ENCODE results near the gene ZNHIT3. TPM values are rescaled to one million over a fixed set of nuclear protein-coding genes. Genes with fewer than 3 reads are reported as not detected.
"Not testable (repeated sequence)": the region's sequence is repeated elsewhere in the genome, so short reads cannot be mapped to it uniquely, and the experiment has no call there.

The ZNHIT3 gene
- total RNA-seq, 3 donors from 2014 or later = 46.7 to 59.0 (median 50.8) TPM

GRCh38 chr17:36469733-36470132, 16.7 kb upstream of the ZNHIT3 start:
- H3K27me3 Mint-ChIP-seq (ENCODE audit: low read depth) = peaks cover 44% of the 10 kb centered on the region
- DNase-seq (no peak), ATAC-seq (no peak)
- no peak overlapping the region for H3K4me3 Mint-ChIP-seq
- no peaks in the 10 kb centered on the region for H3K36me3 Mint-ChIP-seq (ENCODE audit: insufficient read depth)
- no peaks in the 10 kb centered on the region for H3K4me1 Mint-ChIP-seq (ENCODE audit: low read depth)
- H3K9me3 Mint-ChIP-seq = no peaks in the 10 kb centered on the region

- Mint-ChIP-seq H3K36me3 (ENCODE audit: insufficient read depth) (no peaks in the 10 kb centered on the region), H3K4me3 (no peak overlapping the region), H3K27me3 (ENCODE audit: low read depth) (peaks cover 43% of the 10 kb centered on the region), H3K9me3 (no peaks in the 10 kb centered on the region), H3K4me1 (ENCODE audit: low read depth) (no peaks in the 10 kb centered on the region)
- DNase-seq (no peak), ATAC-seq (no peak)
Observed at GRCh38 chr17:36470499-36470898, 16.0 kb upstream of the ZNHIT3 start.

- Mint-ChIP-seq H3K9me3 (no peaks in the 10 kb centered on the region), H3K27me3 (ENCODE audit: low read depth) (peaks cover 33% of the 10 kb centered on the region), H3K4me3 (no peak overlapping the region), H3K4me1 (ENCODE audit: low read depth) (no peaks in the 10 kb centered on the region), H3K36me3 (ENCODE audit: insufficient read depth) (no peaks in the 10 kb centered on the region)
- no peak for DNase-seq
- no peak for ATAC-seq
Observed at GRCh38 chr17:36474571-36474970, 11.9 kb upstream of the ZNHIT3 start.

- no peaks in the 10 kb centered on the region for H3K36me3 Mint-ChIP-seq (ENCODE audit: insufficient read depth)
- H3K9me3 Mint-ChIP-seq = no peaks in the 10 kb centered on the region
- ATAC-seq = no peak
- peaks cover 37% of the 10 kb centered on the region for H3K27me3 Mint-ChIP-seq (ENCODE audit: low read depth)
- no peak overlapping the region for H3K4me3 Mint-ChIP-seq
- H3K4me1 Mint-ChIP-seq (ENCODE audit: low read depth) = no peaks in the 10 kb centered on the region
- no peak for DNase-seq
Observed at GRCh38 chr17:36475346-36475970, 11.0 kb upstream of the ZNHIT3 start.

GRCh38 chr17:36481829-36482228, 4.7 kb upstream of the ZNHIT3 start:
- Mint-ChIP-seq H3K36me3 (ENCODE audit: insufficient read depth) (no peaks in the 10 kb centered on the region), H3K4me1 (ENCODE audit: low read depth) (peaks cover 18% of the 10 kb centered on the region), H3K27me3 (ENCODE audit: low read depth) (peaks cover 28% of the 10 kb centered on the region), H3K4me3 (no peak overlapping the region), H3K9me3 (no peaks in the 10 kb centered on the region)
- ATAC-seq (no peak), DNase-seq (no peak)

GRCh38 chr17:36482611-36483504, 3.6 kb upstream of the ZNHIT3 start:
- Mint-ChIP-seq H3K9me3 (no peaks in the 10 kb centered on the region), H3K4me1 (ENCODE audit: low read depth) (peaks cover 24% of the 10 kb centered on the region), H3K27me3 (ENCODE audit: low read depth) (peaks cover 25% of the 10 kb centered on the region), H3K36me3 (ENCODE audit: insufficient read depth) (no peaks in the 10 kb centered on the region), H3K4me3 (peak overlapping the region; percentile 49)
- peak; percentile 78 for DNase-seq
- peak; percentile 70 for ATAC-seq

- Mint-ChIP-seq H3K4me1 (ENCODE audit: low read depth) (peaks cover 29% of the 10 kb centered on the region), H3K4me3 (peak overlapping the region; percentile 16), H3K27me3 (ENCODE audit: low read depth) (peaks cover 25% of the 10 kb centered on the region)
- H3K36me3 Mint-ChIP-seq (ENCODE audit: insufficient read depth); DNase-seq; ATAC-seq; H3K9me3 Mint-ChIP-seq: not testable (repeated sequence)
Observed at GRCh38 chr17:36484021-36484420, 2.5 kb upstream of the ZNHIT3 start.

- peaks cover 9% of the 10 kb centered on the region for H3K36me3 Mint-ChIP-seq (ENCODE audit: insufficient read depth)
- DNase-seq (no peak), ATAC-seq (no peak)
- peak overlapping the region; percentile 53 for H3K4me3 Mint-ChIP-seq
- peaks cover 38% of the 10 kb centered on the region for H3K4me1 Mint-ChIP-seq (ENCODE audit: low read depth)
- no peaks in the 10 kb centered on the region for H3K9me3 Mint-ChIP-seq
- H3K27me3 Mint-ChIP-seq (ENCODE audit: low read depth) = peaks cover 21% of the 10 kb centered on the region
Observed at GRCh38 chr17:36485027-36485426, 1.5 kb upstream of the ZNHIT3 start.

- Mint-ChIP-seq H3K4me3 (peak overlapping the region; percentile 99), H3K4me1 (ENCODE audit: low read depth) (peaks cover 42% of the 10 kb centered on the region), H3K9me3 (no peaks in the 10 kb centered on the region), H3K36me3 (ENCODE audit: insufficient read depth) (peaks cover 12% of the 10 kb centered on the region), H3K27me3 (ENCODE audit: low read depth) (peaks cover 18% of the 10 kb centered on the region)
- ATAC-seq (no peak), DNase-seq (no peak)
Observed at GRCh38 chr17:36485805-36486203, 677 bp upstream of the ZNHIT3 start.

GRCh38 chr17:36493956-36494355, 7.5 kb downstream of the ZNHIT3 start:
- no peak for ATAC-seq
- no peak for DNase-seq
- H3K27me3 Mint-ChIP-seq (ENCODE audit: low read depth) = no peaks in the 10 kb centered on the region
- peaks cover 45% of the 10 kb centered on the region for H3K36me3 Mint-ChIP-seq (ENCODE audit: insufficient read depth)
- no peaks in the 10 kb centered on the region for H3K9me3 Mint-ChIP-seq
- peaks cover 25% of the 10 kb centered on the region for H3K4me1 Mint-ChIP-seq (ENCODE audit: low read depth)
- H3K4me3 Mint-ChIP-seq = no peak overlapping the region

- H3K36me3 Mint-ChIP-seq (ENCODE audit: insufficient read depth) = peaks cover 41% of the 10 kb centered on the region
- H3K4me1 Mint-ChIP-seq (ENCODE audit: low read depth) = peaks cover 19% of the 10 kb centered on the region
- no peak for DNase-seq
- ATAC-seq = no peak
- no peaks in the 10 kb centered on the region for H3K9me3 Mint-ChIP-seq
- H3K27me3 Mint-ChIP-seq (ENCODE audit: low read depth) = no peaks in the 10 kb centered on the region
- H3K4me3 Mint-ChIP-seq = no peak overlapping the region
Observed at GRCh38 chr17:36494674-36495073, 8.2 kb downstream of the ZNHIT3 start.

GRCh38 chr17:36495076-36495578, 8.6 kb downstream of the ZNHIT3 start:
- ATAC-seq = no peak
- DNase-seq = no peak
- Mint-ChIP-seq H3K4me3 (no peak overlapping the region), H3K36me3 (ENCODE audit: insufficient read depth) (peaks cover 38% of the 10 kb centered on the region), H3K27me3 (ENCODE audit: low read depth) (no peaks in the 10 kb centered on the region), H3K9me3 (no peaks in the 10 kb centered on the region), H3K4me1 (ENCODE audit: low read depth) (peaks cover 15% of the 10 kb centered on the region)

GRCh38 chr17:36496018-36496789, 9.7 kb downstream of the ZNHIT3 start:
- Mint-ChIP-seq H3K4me1 (ENCODE audit: low read depth) (peaks cover 9% of the 10 kb centered on the region), H3K27me3 (ENCODE audit: low read depth) (no peaks in the 10 kb centered on the region), H3K4me3 (no peak overlapping the region), H3K36me3 (ENCODE audit: insufficient read depth) (peaks cover 38% of the 10 kb centered on the region), H3K9me3 (no peaks in the 10 kb centered on the region)
- ATAC-seq (no peak), DNase-seq (no peak)

GRCh38 chr17:36498155-36498554, 11.7 kb downstream of the ZNHIT3 start:
- Mint-ChIP-seq H3K9me3 (no peaks in the 10 kb centered on the region), H3K4me3 (no peak overlapping the region), H3K4me1 (ENCODE audit: low read depth) (peaks cover 1% of the 10 kb centered on the region), H3K27me3 (ENCODE audit: low read depth) (no peaks in the 10 kb centered on the region), H3K36me3 (ENCODE audit: insufficient read depth) (peaks cover 41% of the 10 kb centered on the region)
- DNase-seq = no peak
- no peak for ATAC-seq

Measured in activated T-cell treated with anti-CD3 and anti-CD28 coated beads, Interleukin-2, amount 50 U/mL, for 4 hours (primary cell).